HuH-7 (cell line): Measurements from ENCODE around the gene CNOT6.
"Not testable (repeated sequence)": the region's sequence is repeated elsewhere in the genome, so short reads cannot be mapped to it uniquely, and the experiment has no call there.

Experiments
- DNase-seq: peaks from one replicate; pipeline ENCODE4 v3.0.0; 2011; ENCODE audit warnings: low spot score

The CNOT6 gene

GRCh38 chr5:180471866-180472265 lies 22.3 kb upstream of the CNOT6 start:
- no peak for DNase-seq

GRCh38 chr5:180472269-180472668 lies 21.9 kb upstream of the CNOT6 start:
- DNase-seq, result no peak

- not testable (repeated sequence) for DNase-seq
Measured at GRCh38 chr5:180473386-180473785, 20.8 kb upstream of the CNOT6 start.

- DNase-seq, result no peak
Measured at GRCh38 chr5:180474569-180474968, 19.6 kb upstream of the CNOT6 start.

- DNase-seq, result not testable (repeated sequence)
Measured at GRCh38 chr5:180475969-180476524, 18.1 kb upstream of the CNOT6 start.

- no peak for DNase-seq
Measured at GRCh38 chr5:180484813-180485212, 9.4 kb upstream of the CNOT6 start.

- no peak for DNase-seq
Measured at GRCh38 chr5:180486636-180487149, 7.5 kb upstream of the CNOT6 start.

- no peak for DNase-seq
Measured at GRCh38 chr5:180487556-180487955, 6.6 kb upstream of the CNOT6 start.

- no peak for DNase-seq
Measured at GRCh38 chr5:180491496-180491895, 2.7 kb upstream of the CNOT6 start.

GRCh38 chr5:180492226-180492903 lies 1.8 kb upstream of the CNOT6 start:
- no peak for DNase-seq

- DNase-seq, result peak; percentile 40
Measured at GRCh38 chr5:180494510-180495181, 467 bp downstream of the CNOT6 start.

GRCh38 chr5:180495292-180495691 lies 1.1 kb downstream of the CNOT6 start:
- no peak for DNase-seq

GRCh38 chr5:180495991-180496741 lies 2.0 kb downstream of the CNOT6 start:
- no peak for DNase-seq

- DNase-seq, result not testable (repeated sequence)
Measured at GRCh38 chr5:180496806-180497205, 2.6 kb downstream of the CNOT6 start.

GRCh38 chr5:180497865-180498264 lies 3.7 kb downstream of the CNOT6 start:
- not testable (repeated sequence) for DNase-seq

GRCh38 chr5:180498378-180498777 lies 4.2 kb downstream of the CNOT6 start:
- no peak for DNase-seq

- peak; percentile 50 for DNase-seq
Measured at GRCh38 chr5:180499684-180500083, 5.5 kb downstream of the CNOT6 start.

- not testable (repeated sequence) for DNase-seq
Measured at GRCh38 chr5:180500300-180500699, 6.1 kb downstream of the CNOT6 start.

- no peak for DNase-seq
Measured at GRCh38 chr5:180507661-180508060, 13.5 kb downstream of the CNOT6 start.

GRCh38 chr5:180515294-180515693 lies 21.1 kb downstream of the CNOT6 start:
- DNase-seq, result no peak

- DNase-seq, result not testable (repeated sequence)
Measured at GRCh38 chr5:180515974-180516373, 21.8 kb downstream of the CNOT6 start.

GRCh38 chr5:180516440-180516839 lies 22.3 kb downstream of the CNOT6 start:
- DNase-seq, result no peak
